HepG2 (cell line): Measurements from ENCODE around the gene UBTD1. TPM values are rescaled to one million over a fixed set of nuclear protein-coding genes. Genes with fewer than 3 reads are reported as not detected.

Experiments
- ATAC-seq: fragments of 200-7000 bp; cut with Tn5 transposase; 3 replicates; pipeline ENCODE4 v1.9.1; 2020; ENCODE audit warnings: mild to moderate bottlenecking, moderate library complexity
- BruUV-seq: library from RNA; stranded (reverse); fragments of 400-500 nt; replicated peaks from 2 replicates; lab custom pipeline; 2021; lab: Mats Ljungman, UMichigan
- CTCF ChIA-PET: fragments of 300-600 bp; formaldehyde crosslinking; extraction: SDS; loops from one replicate; lab custom pipeline; 2021; ENCODE audit warnings: low total read pairs, inconsistent platforms, low intra/inter-chr PET ratio; lab: Yijun Ruan, JAX
- POLR2A ChIA-PET: fragments of 350-600 bp; sonication (Branson Sonifier 250); formaldehyde crosslinking; loops from one replicate; lab custom pipeline; 2020; ENCODE audit warnings: antibody characterized with exemption, inconsistent platforms; lab: Yijun Ruan, JAX
- DNase-seq: peaks from one replicate; pipeline ENCODE4 v3.0.0-alpha.2; 2015; ENCODE audit warnings: low spot score
- FAIRE-seq: peaks from 3 replicates; lab custom pipeline; 2011; peaks lifted over from hg19 to GRCh38; lab: Jason Lieb, UNC
- H2AFZ ChIP-seq: one replicate; pipeline ENCODE4 v1.6.1; 2011; ENCODE audit warnings: low read length, inconsistent platforms
- H3K27ac ChIP-seq: fragments of 300-600 bp; 3 replicates; pipeline ENCODE4 v1.8.0; 2011; ENCODE audit warnings: mixed run types, mild to moderate bottlenecking, mixed read lengths, low read length, inconsistent platforms; ENCODE audit not compliant: insufficient read depth; ENCODE audit errors: extremely low read length
- H3K27me3 ChIP-seq, 2 experiments: fragments of 200-600 bp in 1 of 2; 2 replicates in 1 of 2; 3 replicates in 1 of 2; pipeline versions ENCODE4 v1.6.0 to v1.8.0; 2011; ENCODE audit warnings: low read length in 2 of 2, mild to moderate bottlenecking in 2 of 2, moderate library complexity in 2 of 2, inconsistent platforms in 1 of 2; ENCODE audit not compliant: insufficient read depth in 2 of 2, control insufficient read depth in 1 of 2
- H3K36me3 ChIP-seq, 2 experiments: fragments of 200-600 bp in 1 of 2; replicated peaks in 1 of 2; 2 replicates in 1 of 2; 3 replicates in 1 of 2; pipeline versions ENCODE4 v1.5.1 to v1.8.0; 2011; ENCODE audit warnings: low read length in 2 of 2, inconsistent platforms in 1 of 2; ENCODE audit not compliant: insufficient read depth in 2 of 2, control insufficient read depth in 1 of 2
- H3K4me1 ChIP-seq: 2 replicates; pipeline ENCODE4 v1.5.1; 2012; ENCODE audit warnings: low read length, inconsistent platforms; ENCODE audit not compliant: insufficient read depth
- H3K4me2 ChIP-seq: 2 replicates; pipeline ENCODE4 v1.6.0; 2011; ENCODE audit warnings: low read depth, low read length, inconsistent platforms
- H3K4me3 ChIP-seq, 3 experiments: fragments of 200-600 bp in 1 of 3; sonication (generic), shearing (Covaris generic) in 1 of 3; replicated peaks in 1 of 3; 2 replicates each; pipeline ENCODE4 v1.5.1; 2011 to 2016; ENCODE audit warnings: low read length in 3 of 3, inconsistent platforms in 2 of 3, low read depth in 2 of 3, mild to moderate bottlenecking in 2 of 3, control low read depth in 1 of 3, mixed read lengths in 1 of 3; ENCODE audit not compliant: insufficient read depth in 1 of 3
- H3K79me2 ChIP-seq: one replicate; pipeline ENCODE4 v1.6.1; 2011; ENCODE audit warnings: low read length, inconsistent platforms; ENCODE audit not compliant: insufficient read depth
- H3K9ac ChIP-seq: 2 replicates; pipeline ENCODE4 v1.6.0; 2011; ENCODE audit warnings: mild to moderate bottlenecking, low read depth, low read length, inconsistent platforms; ENCODE audit not compliant: insufficient read depth
- H3K9me3 ChIP-seq: 2 replicates; pipeline ENCODE4 v1.5.1; 2012; ENCODE audit warnings: mild to moderate bottlenecking, low read length
- H4K20me1 ChIP-seq: 2 replicates; pipeline ENCODE4 v1.6.0; 2011; ENCODE audit warnings: inconsistent platforms, mild to moderate bottlenecking, low read length, moderate library complexity; ENCODE audit not compliant: insufficient read depth
- AGO2 ChIP-seq: fragments of 200-400 bp; formaldehyde crosslinking; optimal IDR thresholded peaks from 2 replicates; pipeline ENCODE3; 2017; ENCODE audit warnings: mild to moderate bottlenecking, low read depth, low read length, moderate library complexity
- EED ChIP-seq: sonication (generic); formaldehyde crosslinking; IDR thresholded peaks from 2 replicates; pipeline ENCODE4 v1.5.0; 2020; ENCODE audit warnings: mild to moderate bottlenecking, missing genetic modification reagents
- IKZF1 ChIP-seq: fragments of 450-650 bp; IDR thresholded peaks from 2 replicates; pipeline ENCODE4 v1.7.1; 2016
- MAFF ChIP-seq: IDR thresholded peaks from 2 replicates; pipeline ENCODE4 v1.6.1; 2011; ENCODE audit warnings: low read depth, low read length, improper control_type of control experiment
- POLR2A ChIP-seq, 2 experiments: IDR thresholded peaks; 2 replicates each; pipeline ENCODE4 v1.6.1; 2011; ENCODE audit warnings: low read depth in 2 of 2, low read length in 2 of 2, mild to moderate bottlenecking in 1 of 2, moderate library complexity in 1 of 2; ENCODE audit not compliant: insufficient read depth in 1 of 2
- POLR2G ChIP-seq: fragments of 200-400 bp; formaldehyde crosslinking; IDR thresholded peaks from 2 replicates; pipeline ENCODE4 v1.6.1; 2018; ENCODE audit warnings: mild to moderate bottlenecking, low read depth, low read length, moderate library complexity
- SIX4 ChIP-seq: sonication (generic); formaldehyde crosslinking; IDR thresholded peaks from 2 replicates; pipeline ENCODE4 v1.4.0; 2020; ENCODE audit warnings: missing genetic modification reagents
- SMYD3 ChIP-seq: sonication (generic); formaldehyde crosslinking; IDR thresholded peaks from 2 replicates; pipeline ENCODE4 v1.8.1; 2023; ENCODE audit warnings: mild to moderate bottlenecking, missing genetic modification reagents
- ZNF18 ChIP-seq: sonication (generic); formaldehyde crosslinking; IDR thresholded peaks from 2 replicates; pipeline ENCODE4 v1.8.0; 2022; ENCODE audit warnings: mild to moderate bottlenecking, missing genetic modification reagents; ENCODE audit not compliant: insufficient replicate concordance
- WGBS: methylation state at CpG from one replicate; pipeline ENCODE4 v1.1.6; 2017; ENCODE audit warnings: low lambda C conversion rate; 5-methylcytosine and 5-hydroxymethylcytosine counted together
- in situ Hi-C: cut with HindIII; loops from 2 replicates; pipeline ENCODE4 v1.10.0; 2017; ENCODE audit warnings: low pct_unique_long_range_greater_than_20kb; ENCODE audit not compliant: extremely low pct_ligation_motif_present
- intact Hi-C: fragments of 100-400 bp; cut with micrococcal nuclease; formaldehyde crosslinking; loops from one replicate; pipeline ENCODE4 v1.10.0; 2022; ENCODE audit not compliant: unreplicated experiment
- polyA plus RNA-seq, 8 experiments: library from polyadenylated mRNA; depleted of rRNA in 3 of 8; stranded (reverse) in 7 of 8; unstranded in 1 of 8; fragments of >200 nt; fragmentation: Illumina TruSeq in 4 of 8; extraction: Trizol in 4 of 8; gene quantifications; 2 replicates each; pipeline versions ENCODE4 v1.2.1 to v1.2.3, GENCODE V29; 2011 to 2016; ENCODE audit warnings: low read depth in 4 of 8, missing spikeins in 1 of 8, mixed read lengths in 1 of 8; ENCODE audit not compliant: insufficient read depth in 1 of 8
- total RNA-seq, 5 experiments: library from RNA; depleted of rRNA; stranded (reverse); fragments of >200 nt; fragmentation: Illumina TruSeq; extraction: Trizol; gene quantifications; 2 replicates each; pipeline ENCODE4 v1.2.3, GENCODE V29; 2016; ENCODE audit warnings: low read depth in 1 of 5

Gene UBTD1
- total and polyA plus RNA-seq, 2 of the 13 experiments (the other 11 are each of a cell fraction or from before 2014, with no cell fraction given) = 7.9 to 10.0 TPM

GRCh38 chr10:97451605-97452004 is 47.1 kb upstream of the UBTD1 start:
- Histone ChIP-seq H3K4me1 (peaks cover 29% of the 10 kb centered on the region), H3K79me2 (peaks cover 18% of the 10 kb centered on the region), H2AFZ (no peak overlapping the region), H3K9ac (no peak overlapping the region), H3K36me3 (peaks cover 26 to 59% of the 10 kb centered on the region in 2 experiments), H3K4me2 (no peak overlapping the region), H4K20me1 (peaks cover 8% of the 10 kb centered on the region; the same call in 1 of the 2 replicates), H3K27me3 (no peaks in the 10 kb centered on the region), H3K9me3 (no peaks in the 10 kb centered on the region), H3K27ac (no peak overlapping the region), H3K4me3 (no peak overlapping the region)
- TF ChIP-seq IKZF1 = no peak
- TF ChIP-seq MAFF = no peak
- TF ChIP-seq ZNF18 = no peak
- 0 out of 2 replicates have a peak, but pooled peaks have one; percentile 12 for TF ChIP-seq POLR2G
- TF ChIP-seq AGO2 = peak; percentile 34
- TF ChIP-seq SMYD3 = no peak
- no peak for TF ChIP-seq SIX4 (CRISPR knock-in tag)
- ChIA-PET POLR2A (no interaction called here), CTCF (no interaction called here)
- intact Hi-C loops (no loop called here), in situ Hi-C loops (no loop called here)
- 97% methylated on average over 13 of the region's 17 CpGs for WGBS
- no peak for DNase-seq
- ATAC-seq = no peak
- no peak for FAIRE-seq
- BruUV-seq = no TSS peak

GRCh38 chr10:97452352-97452751 is 46.4 kb upstream of the UBTD1 start:
- ChIA-PET CTCF (no interaction called here), POLR2A (interaction anchor here (0.9 kb wide), 1 partner anchor 12 kb away, joined by 3 read pairs; no protein-coding TSS in a partner anchor)
- H3K36me3 ChIP-seq = peaks cover 26 to 65% of the 10 kb centered on the region in 2 experiments
- BruUV-seq = no TSS peak
- FAIRE-seq = no peak
- no peak overlapping the region for H3K9ac ChIP-seq
- DNase-seq = no peak
- 0 out of 4 replicates have a peak, but pooled peaks of 1 of the 2 experiments have one; percentile 9 for TF ChIP-seq POLR2A (IDR thresholded peaks at IDR 0.05; ENCODE audit: insufficient read depth in 1 of 2, low read depth in 2 of 2, low read length in 2 of 2)
- no peak for TF ChIP-seq EED (CRISPR knock-in tag)
- WGBS = 89% methylated on average over 6 of the region's 6 CpGs
- no peak overlapping the region for H3K4me2 ChIP-seq
- in situ Hi-C loops (no loop called here), intact Hi-C loops (no loop called here)
- peaks cover 12% of the 10 kb centered on the region for H3K79me2 ChIP-seq
- peaks cover 6% of the 10 kb centered on the region; the same call in 1 of the 2 replicates for H4K20me1 ChIP-seq
- no peak for ATAC-seq
- no peak overlapping the region for H3K4me3 ChIP-seq
- H3K27me3 ChIP-seq = no peaks in the 10 kb centered on the region
- H3K9me3 ChIP-seq = no peaks in the 10 kb centered on the region
- no peak overlapping the region for H2AFZ ChIP-seq
- peaks cover 21% of the 10 kb centered on the region for H3K4me1 ChIP-seq
- H3K27ac ChIP-seq = no peak overlapping the region
